Smooth muscle cell (in vitro differentiated cells): ENCODE results near the gene GREM2. TPM values are rescaled to one million over a fixed set of nuclear protein-coding genes. Genes with fewer than 3 reads are reported as not detected.

ENCODE experiments used
- DNase-seq: peaks from one replicate; lab custom pipeline; 2025; ENCODE audit not compliant: unreplicated experiment; lab: John Stamatoyannopoulos, UW
- H2AFZ ChIP-seq: fragments of 200-600 bp; sonication (generic); 2 replicates; pipeline ENCODE4 v1.6.0; 2016; ENCODE audit warnings: antibody characterized with exemption, low read depth, mild to moderate bottlenecking
- H3F3A ChIP-seq: fragments of 200-600 bp; sonication (generic); 2 replicates; pipeline ENCODE4 v1.6.0; 2017; ENCODE audit warnings: antibody characterized with exemption, low read depth
- H3K27ac ChIP-seq: fragments of 200-600 bp; sonication (generic); 2 replicates; pipeline ENCODE4 v1.5.1; 2016; ENCODE audit warnings: low read depth, mild to moderate bottlenecking
- H3K27me3 ChIP-seq: fragments of 200-600 bp; sonication (generic); 2 replicates; pipeline ENCODE4 v1.6.1; 2016; ENCODE audit warnings: low read depth, mild to moderate bottlenecking
- H3K36me3 ChIP-seq: fragments of 200-600 bp; sonication (generic); 2 replicates; pipeline ENCODE4 v1.5.1; 2016; ENCODE audit warnings: low read depth
- H3K4me1 ChIP-seq: fragments of 200-600 bp; sonication (generic); 2 replicates; pipeline ENCODE4 v1.5.1; 2016; ENCODE audit warnings: low read depth
- H3K4me2 ChIP-seq: fragments of 200-600 bp; sonication (generic); 2 replicates; pipeline ENCODE4 v1.6.0; 2016; ENCODE audit warnings: mild to moderate bottlenecking
- H3K4me3 ChIP-seq: fragments of 200-600 bp; sonication (generic); 2 replicates; pipeline ENCODE4 v1.5.1; 2016; ENCODE audit warnings: mild to moderate bottlenecking
- H3K79me2 ChIP-seq: fragments of 200-600 bp; sonication (generic); 2 replicates; pipeline ENCODE4 v1.6.0; 2016; ENCODE audit warnings: low read depth, mild to moderate bottlenecking
- H3K9ac ChIP-seq: fragments of 200-600 bp; sonication (generic); 2 replicates; pipeline ENCODE4 v1.6.0; 2016; ENCODE audit warnings: low read depth
- H3K9me3 ChIP-seq: fragments of 200-600 bp; sonication (generic); replicated peaks from 2 replicates; pipeline ENCODE4 v1.5.1; 2016; ENCODE audit warnings: low read depth
- H4K20me1 ChIP-seq: fragments of 200-600 bp; sonication (generic); 2 replicates; pipeline ENCODE4 v1.6.0; 2016; ENCODE audit warnings: low read depth
- WGBS: methylation state at CpG from one replicate; pipeline ENCODE4 v1.1.7; 2016; ENCODE audit warnings: low lambda C conversion rate; 5-methylcytosine and 5-hydroxymethylcytosine counted together
- polyA plus RNA-seq: library from polyadenylated mRNA; unstranded; fragments of >200 nt; fragmentation: Nextera tagmentation; extraction: Ambion mirVana; gene quantifications from 2 replicates; pipeline ENCODE4 v1.2.1, GENCODE V29; 2016
- total RNA-seq: library from RNA; depleted of rRNA; stranded (reverse); fragments of >200 nt; gene quantifications from 2 replicates; pipeline ENCODE4 v1.2.3, GENCODE V29; 2014
- TF ChIP-seq, protein P1 (sequence below): fragments of 200-600 bp; sonication (generic); IDR thresholded peaks from 2 replicates; pipeline ENCODE4 v1.5.1; 2017; ENCODE audit warnings: borderline replicate concordance, mild to moderate bottlenecking, antibody characterized with exemption; ENCODE audit not compliant: insufficient read depth, poor library complexity, severe bottlenecking

The GREM2 gene
- total and polyA plus RNA-seq, 2 experiments from 2014 or later, result 8.0 to 15.1 TPM

GRCh38 chr1:240630409-240630808, 18.5 kb upstream of the GREM2 start:
- Histone ChIP-seq H2AFZ (no peak overlapping the region), H3K4me2 (no peak overlapping the region), H3K79me2 (no peaks in the 10 kb centered on the region), H3K4me1 (no peaks in the 10 kb centered on the region), H3K9ac (no peak overlapping the region), H3K4me3 (no peak overlapping the region), H3K36me3 (no peaks in the 10 kb centered on the region), H3K27me3 (no peaks in the 10 kb centered on the region), H3F3A (no peaks in the 10 kb centered on the region), H3K9me3 (no peaks in the 10 kb centered on the region), H3K27ac (no peak overlapping the region), H4K20me1 (no peaks in the 10 kb centered on the region)
- WGBS, result 74% methylated on average over 5 of the region's 5 CpGs
- TF ChIP-seq, protein P1, sequence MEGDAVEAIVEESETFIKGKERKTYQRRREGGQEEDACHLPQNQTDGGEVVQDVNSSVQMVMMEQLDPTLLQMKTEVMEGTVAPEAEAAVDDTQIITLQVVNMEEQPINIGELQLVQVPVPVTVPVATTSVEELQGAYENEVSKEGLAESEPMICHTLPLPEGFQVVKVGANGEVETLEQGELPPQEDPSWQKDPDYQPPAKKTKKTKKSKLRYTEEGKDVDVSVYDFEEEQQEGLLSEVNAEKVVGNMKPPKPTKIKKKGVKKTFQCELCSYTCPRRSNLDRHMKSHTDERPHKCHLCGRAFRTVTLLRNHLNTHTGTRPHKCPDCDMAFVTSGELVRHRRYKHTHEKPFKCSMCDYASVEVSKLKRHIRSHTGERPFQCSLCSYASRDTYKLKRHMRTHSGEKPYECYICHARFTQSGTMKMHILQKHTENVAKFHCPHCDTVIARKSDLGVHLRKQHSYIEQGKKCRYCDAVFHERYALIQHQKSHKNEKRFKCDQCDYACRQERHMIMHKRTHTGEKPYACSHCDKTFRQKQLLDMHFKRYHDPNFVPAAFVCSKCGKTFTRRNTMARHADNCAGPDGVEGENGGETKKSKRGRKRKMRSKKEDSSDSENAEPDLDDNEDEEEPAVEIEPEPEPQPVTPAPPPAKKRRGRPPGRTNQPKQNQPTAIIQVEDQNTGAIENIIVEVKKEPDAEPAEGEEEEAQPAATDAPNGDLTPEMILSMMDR, result no peak
- DNase-seq, result no peak

DNA sequence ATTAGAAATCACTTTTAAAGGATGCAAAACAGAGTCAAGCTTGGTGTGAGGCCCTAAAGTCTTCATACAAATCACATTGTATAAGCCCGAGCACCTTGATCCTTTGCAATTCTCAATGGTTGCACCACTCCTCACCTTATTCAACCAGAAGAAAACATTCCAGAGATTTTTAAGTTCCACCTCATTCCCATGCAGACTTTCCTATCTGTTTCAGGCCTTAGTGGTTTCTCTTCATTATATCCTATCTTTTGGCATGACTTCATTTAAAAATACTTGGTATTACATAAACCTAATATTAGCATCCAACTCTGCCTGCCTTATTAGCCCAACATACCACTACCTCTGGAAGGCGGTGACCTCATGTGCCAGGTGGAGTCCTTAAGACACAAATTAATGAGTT, 9.3 kb upstream of the GREM2 start:
- H3K4me3 ChIP-seq, result no peak overlapping the region
- no peak overlapping the region for H2AFZ ChIP-seq
- no peak overlapping the region for H3K9ac ChIP-seq
- H3K36me3 ChIP-seq, result no peaks in the 10 kb centered on the region
- H3K79me2 ChIP-seq, result no peaks in the 10 kb centered on the region
- no peak for DNase-seq
- no peaks in the 10 kb centered on the region for H4K20me1 ChIP-seq
- no peaks in the 10 kb centered on the region for H3K9me3 ChIP-seq
- 74% methylated on average over 2 of the region's 2 CpGs for WGBS
- TF ChIP-seq, protein P1, result no peak
- H3K27me3 ChIP-seq, result no peaks in the 10 kb centered on the region
- no peaks in the 10 kb centered on the region for H3K4me1 ChIP-seq
- H3K27ac ChIP-seq, result no peak overlapping the region
- no peaks in the 10 kb centered on the region for H3F3A ChIP-seq
- H3K4me2 ChIP-seq, result no peak overlapping the region

- H2AFZ ChIP-seq, result no peak overlapping the region
- no peak overlapping the region for H3K4me3 ChIP-seq
- H3K9me3 ChIP-seq, result no peaks in the 10 kb centered on the region
- no peak overlapping the region for H3K27ac ChIP-seq
- TF ChIP-seq, protein P1, result no peak
- no peak for DNase-seq
- no peak overlapping the region for H3K4me2 ChIP-seq
- no peaks in the 10 kb centered on the region for H4K20me1 ChIP-seq
- H3K36me3 ChIP-seq, result no peaks in the 10 kb centered on the region
- no peaks in the 10 kb centered on the region for H3K4me1 ChIP-seq
- 72% methylated on average over 19 of the region's 19 CpGs for WGBS
- no peaks in the 10 kb centered on the region for H3K79me2 ChIP-seq
- no peak overlapping the region for H3K9ac ChIP-seq
- no peaks in the 10 kb centered on the region for H3K27me3 ChIP-seq
- H3F3A ChIP-seq, result no peaks in the 10 kb centered on the region
Measured at GRCh38 chr1:240619906-240620621, 8.1 kb upstream of the GREM2 start.

- Histone ChIP-seq H3K27ac (no peak overlapping the region), H3K27me3 (no peaks in the 10 kb centered on the region), H2AFZ (no peak overlapping the region), H3K4me1 (no peaks in the 10 kb centered on the region), H3K9ac (no peak overlapping the region), H3K9me3 (no peaks in the 10 kb centered on the region), H4K20me1 (no peaks in the 10 kb centered on the region), H3K4me2 (no peak overlapping the region), H3K4me3 (no peak overlapping the region), H3F3A (no peaks in the 10 kb centered on the region), H3K36me3 (no peaks in the 10 kb centered on the region), H3K79me2 (no peaks in the 10 kb centered on the region)
- 90% methylated on average over 5 of the region's 5 CpGs for WGBS
- DNase-seq, result no peak
- TF ChIP-seq, protein P1, result no peak
Measured at GRCh38 chr1:240619357-240619756, 7.4 kb upstream of the GREM2 start.
